Ishikawa (cell line): ENCODE measurements around the gene CIDEC.
A peak's percentile ranks its signal among the peaks of the same experiment; 100 is the strongest.

Source experiments
- CEBPB ChIP-seq: IDR thresholded peaks from 2 replicates; pipeline ENCODE4 v1.6.1; 2012
- CREB1 ChIP-seq: IDR thresholded peaks from 2 replicates; pipeline ENCODE4 v1.6.1; 2012; ENCODE audit warnings: low read depth
- EGR1 ChIP-seq: IDR thresholded peaks from 2 replicates; pipeline ENCODE4 v1.6.1; 2012
- EP300 ChIP-seq: IDR thresholded peaks from 2 replicates; pipeline ENCODE4 v1.6.1; 2012; ENCODE audit warnings: borderline replicate concordance
- FOXM1 ChIP-seq: IDR thresholded peaks from 2 replicates; pipeline ENCODE4 v1.6.1; 2012; ENCODE audit warnings: low read depth, borderline replicate concordance
- NFIC ChIP-seq: IDR thresholded peaks from 2 replicates; pipeline ENCODE4 v1.6.1; 2012
- RAD21 ChIP-seq: IDR thresholded peaks from 2 replicates; pipeline ENCODE4 v1.6.1; 2012; ENCODE audit warnings: low read depth
- TAF1 ChIP-seq: IDR thresholded peaks from 2 replicates; pipeline ENCODE4 v1.6.1; 2012; ENCODE audit warnings: low read depth, mild to moderate bottlenecking
- TCF12 ChIP-seq: IDR thresholded peaks from 2 replicates; pipeline ENCODE4 v1.6.1; 2012; ENCODE audit warnings: low read depth
- TEAD4 ChIP-seq: IDR thresholded peaks from 2 replicates; pipeline ENCODE4 v1.6.1; 2012
- YY1 ChIP-seq: IDR thresholded peaks from 2 replicates; pipeline ENCODE4 v1.6.1; 2012; ENCODE audit warnings: low read depth
- ZBTB7A ChIP-seq: IDR thresholded peaks from 2 replicates; pipeline ENCODE4 v1.6.1; 2012; ENCODE audit warnings: low read depth
- TF ChIP-seq, protein P1 (sequence below): IDR thresholded peaks from 2 replicates; pipeline ENCODE4 v1.6.1; 2012; ENCODE audit warnings: low read depth, mild to moderate bottlenecking
- TF ChIP-seq, protein P2 (sequence below): IDR thresholded peaks from 2 replicates; pipeline ENCODE4 v1.6.1; 2012
- TF ChIP-seq, protein P3 (sequence below): IDR thresholded peaks from 2 replicates; pipeline ENCODE4 v1.6.1; 2012

The CIDEC gene

DNA sequence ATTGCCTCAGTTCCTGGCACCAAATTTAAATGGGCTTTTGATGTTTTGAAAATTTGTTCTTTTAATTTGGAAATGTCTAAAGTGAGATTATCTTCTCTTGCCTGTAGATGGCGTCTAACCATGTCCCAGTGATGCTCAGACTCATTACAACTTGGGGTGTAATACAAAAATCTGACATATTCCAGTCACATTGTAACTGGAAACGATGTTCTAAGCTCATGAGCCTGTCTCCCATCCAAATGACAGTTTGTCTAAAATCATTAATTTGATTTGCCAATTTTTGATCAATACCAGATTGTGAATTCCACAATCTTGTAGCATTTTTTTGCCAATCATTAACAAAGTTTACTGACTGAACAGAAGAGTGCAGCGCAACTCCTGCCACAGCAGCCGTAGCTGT, 31.2 kb downstream of the CIDEC start:
- TF ChIP-seq RAD21 = peak; percentile 67

DNA sequence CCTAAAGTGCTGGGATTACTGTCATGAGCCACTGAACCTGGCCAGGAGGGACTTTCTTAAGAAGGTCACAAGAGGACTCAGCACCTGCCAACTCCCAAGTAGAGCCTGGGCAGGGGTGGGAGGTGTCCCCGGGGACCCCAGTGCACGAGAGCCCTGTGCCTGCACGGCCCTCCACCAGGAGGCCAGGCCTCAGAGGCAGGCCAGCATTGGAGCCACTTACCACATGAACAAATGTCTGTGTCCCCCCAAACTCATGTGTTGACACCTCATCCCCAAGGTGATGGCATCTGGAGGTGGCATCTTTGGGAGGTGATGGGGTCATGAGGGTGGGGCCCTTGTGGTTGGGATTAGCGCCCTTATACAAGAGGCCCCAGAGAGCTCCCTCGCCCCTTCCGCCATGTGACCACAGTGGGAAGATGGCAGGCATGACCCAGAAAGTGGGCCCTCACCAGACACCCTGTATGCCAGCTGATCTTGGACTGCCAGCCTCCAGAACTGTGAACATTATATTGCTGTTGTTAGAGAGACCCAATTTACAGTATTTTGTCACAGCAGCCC, 33.0 kb downstream of the CIDEC start:
- no peak for TF ChIP-seq YY1
- no peak for TF ChIP-seq TAF1
- TF ChIP-seq NFIC = no peak
- TF ChIP-seq, protein P1, sequence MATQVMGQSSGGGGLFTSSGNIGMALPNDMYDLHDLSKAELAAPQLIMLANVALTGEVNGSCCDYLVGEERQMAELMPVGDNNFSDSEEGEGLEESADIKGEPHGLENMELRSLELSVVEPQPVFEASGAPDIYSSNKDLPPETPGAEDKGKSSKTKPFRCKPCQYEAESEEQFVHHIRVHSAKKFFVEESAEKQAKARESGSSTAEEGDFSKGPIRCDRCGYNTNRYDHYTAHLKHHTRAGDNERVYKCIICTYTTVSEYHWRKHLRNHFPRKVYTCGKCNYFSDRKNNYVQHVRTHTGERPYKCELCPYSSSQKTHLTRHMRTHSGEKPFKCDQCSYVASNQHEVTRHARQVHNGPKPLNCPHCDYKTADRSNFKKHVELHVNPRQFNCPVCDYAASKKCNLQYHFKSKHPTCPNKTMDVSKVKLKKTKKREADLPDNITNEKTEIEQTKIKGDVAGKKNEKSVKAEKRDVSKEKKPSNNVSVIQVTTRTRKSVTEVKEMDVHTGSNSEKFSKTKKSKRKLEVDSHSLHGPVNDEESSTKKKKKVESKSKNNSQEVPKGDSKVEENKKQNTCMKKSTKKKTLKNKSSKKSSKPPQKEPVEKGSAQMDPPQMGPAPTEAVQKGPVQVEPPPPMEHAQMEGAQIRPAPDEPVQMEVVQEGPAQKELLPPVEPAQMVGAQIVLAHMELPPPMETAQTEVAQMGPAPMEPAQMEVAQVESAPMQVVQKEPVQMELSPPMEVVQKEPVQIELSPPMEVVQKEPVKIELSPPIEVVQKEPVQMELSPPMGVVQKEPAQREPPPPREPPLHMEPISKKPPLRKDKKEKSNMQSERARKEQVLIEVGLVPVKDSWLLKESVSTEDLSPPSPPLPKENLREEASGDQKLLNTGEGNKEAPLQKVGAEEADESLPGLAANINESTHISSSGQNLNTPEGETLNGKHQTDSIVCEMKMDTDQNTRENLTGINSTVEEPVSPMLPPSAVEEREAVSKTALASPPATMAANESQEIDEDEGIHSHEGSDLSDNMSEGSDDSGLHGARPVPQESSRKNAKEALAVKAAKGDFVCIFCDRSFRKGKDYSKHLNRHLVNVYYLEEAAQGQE = no peak
- TF ChIP-seq RAD21 = no peak
- TF ChIP-seq CREB1 = no peak
- TF ChIP-seq, protein P2, sequence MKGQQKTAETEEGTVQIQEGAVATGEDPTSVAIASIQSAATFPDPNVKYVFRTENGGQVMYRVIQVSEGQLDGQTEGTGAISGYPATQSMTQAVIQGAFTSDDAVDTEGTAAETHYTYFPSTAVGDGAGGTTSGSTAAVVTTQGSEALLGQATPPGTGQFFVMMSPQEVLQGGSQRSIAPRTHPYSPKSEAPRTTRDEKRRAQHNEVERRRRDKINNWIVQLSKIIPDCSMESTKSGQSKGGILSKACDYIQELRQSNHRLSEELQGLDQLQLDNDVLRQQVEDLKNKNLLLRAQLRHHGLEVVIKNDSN = no peak
- no peak for TF ChIP-seq FOXM1
- TF ChIP-seq EGR1 = no peak
- no peak for TF ChIP-seq TEAD4
- no peak for TF ChIP-seq ZBTB7A
- TF ChIP-seq, protein P3, sequence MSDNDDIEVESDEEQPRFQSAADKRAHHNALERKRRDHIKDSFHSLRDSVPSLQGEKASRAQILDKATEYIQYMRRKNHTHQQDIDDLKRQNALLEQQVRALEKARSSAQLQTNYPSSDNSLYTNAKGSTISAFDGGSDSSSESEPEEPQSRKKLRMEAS = no peak
- TF ChIP-seq TCF12 = no peak
- no peak for TF ChIP-seq EP300
- TF ChIP-seq CEBPB = no peak

DNA sequence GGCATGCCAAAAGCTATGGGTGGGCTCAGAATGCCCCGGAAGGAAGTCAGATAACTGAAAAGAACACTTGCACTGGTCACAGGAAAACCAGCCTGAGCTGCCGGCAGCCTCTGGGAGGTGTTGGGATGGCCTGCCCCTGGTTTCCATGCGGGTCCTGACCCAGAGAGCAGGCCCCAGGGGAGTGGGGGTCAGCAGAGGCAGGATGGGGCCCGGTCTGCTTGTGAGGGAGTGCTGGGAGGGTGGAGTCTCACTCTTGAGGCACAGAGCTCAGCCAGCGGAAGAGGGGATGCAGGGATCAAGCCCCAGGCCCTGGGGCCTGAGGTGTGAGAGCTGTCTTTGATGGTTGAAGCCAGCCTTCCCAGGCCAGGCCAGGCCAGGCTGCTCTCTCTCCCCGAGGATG, 33.8 kb downstream of the CIDEC start:
- TF ChIP-seq RAD21 (no peak), ZBTB7A (no peak), TCF12 (no peak), TEAD4 (no peak), CREB1 (no peak), FOXM1 (no peak), EGR1 (no peak), CEBPB (no peak), EP300 (no peak), YY1 (no peak), NFIC (no peak), TAF1 (no peak)
- TF ChIP-seq, protein P2 = no peak
- TF ChIP-seq, protein P3 = no peak
- TF ChIP-seq, protein P1 = no peak

DNA sequence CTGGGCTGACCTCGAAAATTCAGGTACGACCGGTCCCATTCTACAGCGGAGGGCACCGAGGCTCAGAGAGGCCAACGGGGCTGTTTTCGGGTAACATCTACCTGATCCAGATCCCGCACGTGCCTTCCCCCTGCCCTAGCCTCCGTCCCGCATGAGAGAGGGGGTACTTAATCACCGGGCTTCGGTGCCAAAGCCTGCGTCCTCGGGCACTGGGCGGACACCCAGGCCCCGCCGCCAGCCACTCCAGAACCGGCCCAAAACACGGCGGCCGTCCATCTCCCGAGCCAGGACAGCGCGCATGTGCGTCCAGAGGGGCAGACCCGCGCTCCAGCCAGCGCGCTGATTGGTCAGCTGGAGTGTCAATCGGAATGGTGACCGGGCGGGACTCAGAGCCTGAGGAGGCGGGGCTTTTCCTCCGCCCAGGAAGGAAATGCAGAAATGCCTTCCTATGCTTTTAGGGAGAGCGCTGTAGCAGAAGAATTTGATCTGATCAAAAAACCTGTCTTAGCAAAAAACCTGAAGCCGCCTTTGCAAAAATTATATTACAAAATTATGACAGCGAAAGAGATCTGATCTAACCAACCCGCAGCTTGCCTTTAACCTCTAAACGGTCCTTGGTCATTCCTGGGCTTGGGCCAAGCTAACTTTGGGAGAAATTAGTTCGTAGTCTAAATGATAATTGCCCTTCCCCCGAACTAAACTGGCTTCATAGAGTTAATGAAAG, 36.2 kb downstream of the CIDEC start, which contains the start of gene RPUSD3:
TSS of gene RPUSD3 (minus strand) at position 294 of the 724 bp plus-strand sequence. CDS start at position 276, 18 bp downstream.
- TF ChIP-seq YY1 (peak; percentile 75), TAF1 (peak; percentile 93), EP300 (peak; percentile 21; the same call in 1 of the 2 replicates), TEAD4 (0 out of 2 replicates have a peak, but pooled peaks have one; percentile 9), CREB1 (no peak), ZBTB7A (no peak), FOXM1 (no peak), NFIC (peak; percentile 15; the same call in 1 of the 2 replicates), RAD21 (no peak)
- TF ChIP-seq, protein P2 = peak; percentile 38; the same call in 1 of the 2 replicates
- TF ChIP-seq, protein P3 = peak; percentile 73
- TF ChIP-seq, protein P1 = no peak
